Vagina (tissue), 2 donors: ENCODE results near the gene TUBB8B.
"Not testable (repeated sequence)": the region's sequence is repeated elsewhere in the genome, so short reads cannot be mapped to it uniquely, and the experiment has no call there.

Experiments used
- CTCF ChIP-seq, 3 experiments: fragments of 450-650 bp in 2 of 3; fragments of 200-600 bp in 1 of 3; sonication (generic) in 1 of 3; IDR thresholded peaks; one replicate each; pipeline ENCODE4 v1.5.1; 2017 to 2019; ENCODE audit warnings: antibody characterized with exemption in 3 of 3, mild to moderate bottlenecking in 2 of 3, moderate library complexity in 2 of 3
- POLR2A ChIP-seq, 2 donors: fragments of 450-650 bp; IDR thresholded peaks; one replicate each; pipeline ENCODE4 v1.6.1; 2017; ENCODE audit warnings: antibody characterized with exemption in 2 of 2, mild to moderate bottlenecking in 2 of 2, moderate library complexity in 2 of 2
- POLR2AphosphoS5 ChIP-seq, 2 donors: sonication (generic); formaldehyde crosslinking; IDR thresholded peaks; one replicate each; pipeline ENCODE4 v1.9.0; 2017; ENCODE audit warnings: antibody characterized with exemption in 2 of 2, mild to moderate bottlenecking in 2 of 2, low read depth in 1 of 2; ENCODE audit not compliant: insufficient read depth in 1 of 2

DNA sequence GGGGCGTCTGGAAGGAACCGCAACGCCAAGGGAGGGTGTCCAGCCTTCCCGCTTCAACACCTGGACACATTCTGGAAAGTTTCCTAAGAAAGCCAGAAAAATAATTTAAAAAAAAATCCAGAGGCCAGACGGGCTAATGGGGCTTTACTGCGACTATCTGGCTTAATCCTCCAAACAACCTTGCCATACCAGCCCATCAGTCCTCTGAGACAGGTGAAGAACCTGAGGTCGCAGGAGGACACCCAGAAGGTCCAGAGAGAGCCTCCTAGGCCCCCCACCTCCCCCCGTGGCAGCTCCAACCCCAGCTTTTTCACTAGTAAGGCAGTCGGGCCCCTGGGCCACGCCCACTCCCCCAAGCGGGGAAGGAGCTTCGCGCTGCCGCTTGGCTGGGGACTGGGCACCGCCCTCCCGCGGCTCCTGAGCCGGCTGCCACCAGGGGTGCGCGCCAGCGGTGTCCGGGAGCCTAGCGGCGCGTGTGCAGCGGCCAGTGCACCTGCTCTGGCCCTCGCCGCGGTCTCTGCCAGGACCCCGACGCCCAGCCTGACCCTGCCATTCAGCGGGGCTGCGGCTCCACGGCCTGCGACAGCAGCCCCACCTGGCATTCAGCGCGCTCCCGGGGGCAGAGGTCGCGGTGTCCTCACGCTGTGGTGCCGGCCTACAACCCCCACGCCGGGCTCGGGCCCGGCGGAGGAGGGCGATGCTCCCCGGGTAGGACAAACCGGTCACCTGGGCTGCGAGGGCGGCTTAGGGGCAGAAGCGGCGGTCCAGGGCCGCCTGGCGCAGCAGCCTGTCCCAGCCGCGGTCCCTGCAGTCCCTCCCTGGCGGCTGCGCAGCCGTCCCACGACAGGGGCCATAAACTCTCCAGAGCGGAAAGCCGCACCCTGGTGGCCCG is 37.8 kb downstream of the TUBB8B start:
- not testable (repeated sequence) for TF ChIP-seq CTCF (IDR thresholded peaks at IDR 0.05); POLR2AphosphoS5 (IDR thresholded peaks at IDR 0.05; ENCODE audit: insufficient read depth in 1 of 2, low read depth in 1 of 2); POLR2A (IDR thresholded peaks at IDR 0.05)
